NCI-H187 treated with DMSO at 0.1 percent for 48 hours (cell line): ENCODE measurements around the gene RBBP6.
"Not testable (repeated sequence)": the region's sequence is repeated elsewhere in the genome, so short reads cannot be mapped to it uniquely, and the experiment has no call there.

Experiments used
- DNase-seq: peaks from one replicate; lab custom pipeline; 2025; lab: John Stamatoyannopoulos, UW

The RBBP6 gene, protein sequence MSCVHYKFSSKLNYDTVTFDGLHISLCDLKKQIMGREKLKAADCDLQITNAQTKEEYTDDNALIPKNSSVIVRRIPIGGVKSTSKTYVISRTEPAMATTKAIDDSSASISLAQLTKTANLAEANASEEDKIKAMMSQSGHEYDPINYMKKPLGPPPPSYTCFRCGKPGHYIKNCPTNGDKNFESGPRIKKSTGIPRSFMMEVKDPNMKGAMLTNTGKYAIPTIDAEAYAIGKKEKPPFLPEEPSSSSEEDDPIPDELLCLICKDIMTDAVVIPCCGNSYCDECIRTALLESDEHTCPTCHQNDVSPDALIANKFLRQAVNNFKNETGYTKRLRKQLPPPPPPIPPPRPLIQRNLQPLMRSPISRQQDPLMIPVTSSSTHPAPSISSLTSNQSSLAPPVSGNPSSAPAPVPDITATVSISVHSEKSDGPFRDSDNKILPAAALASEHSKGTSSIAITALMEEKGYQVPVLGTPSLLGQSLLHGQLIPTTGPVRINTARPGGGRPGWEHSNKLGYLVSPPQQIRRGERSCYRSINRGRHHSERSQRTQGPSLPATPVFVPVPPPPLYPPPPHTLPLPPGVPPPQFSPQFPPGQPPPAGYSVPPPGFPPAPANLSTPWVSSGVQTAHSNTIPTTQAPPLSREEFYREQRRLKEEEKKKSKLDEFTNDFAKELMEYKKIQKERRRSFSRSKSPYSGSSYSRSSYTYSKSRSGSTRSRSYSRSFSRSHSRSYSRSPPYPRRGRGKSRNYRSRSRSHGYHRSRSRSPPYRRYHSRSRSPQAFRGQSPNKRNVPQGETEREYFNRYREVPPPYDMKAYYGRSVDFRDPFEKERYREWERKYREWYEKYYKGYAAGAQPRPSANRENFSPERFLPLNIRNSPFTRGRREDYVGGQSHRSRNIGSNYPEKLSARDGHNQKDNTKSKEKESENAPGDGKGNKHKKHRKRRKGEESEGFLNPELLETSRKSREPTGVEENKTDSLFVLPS (N-terminal part only)

DNA sequence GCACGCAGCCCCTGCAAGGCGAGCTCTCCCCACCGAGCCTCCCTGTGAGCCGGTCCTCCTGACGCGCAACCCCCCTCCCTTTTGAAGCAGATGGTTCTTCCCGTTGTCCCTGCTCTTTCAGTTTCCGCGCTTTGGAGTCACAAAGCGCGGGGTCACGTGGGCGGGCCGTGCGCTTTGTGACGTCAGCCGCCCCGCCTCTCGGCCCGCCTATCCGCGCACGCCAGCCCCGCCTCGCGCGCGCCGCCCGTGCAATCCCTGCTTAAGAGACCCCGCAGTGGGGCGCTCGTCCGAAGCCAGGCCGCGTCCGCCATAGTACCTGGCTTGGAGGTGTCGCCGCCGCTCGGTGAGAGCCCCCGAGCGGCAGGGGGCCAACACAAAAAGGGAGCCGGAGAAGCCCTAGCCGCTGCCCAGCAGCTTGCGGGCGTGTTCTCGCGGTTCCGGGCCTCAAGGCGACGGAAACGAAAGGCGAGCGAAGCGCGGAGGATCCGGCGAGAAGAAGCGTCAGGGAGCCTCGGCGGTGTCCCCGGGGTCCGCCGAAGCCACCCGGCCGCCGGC, at the start of gene RBBP6:
Gene RBBP6, plus strand, starts transcription at position 272 of the 555 bp plus-strand sequence. CDS start 1,061 bp downstream, outside the sequence.
- peak; percentile 60 for DNase-seq

DNA sequence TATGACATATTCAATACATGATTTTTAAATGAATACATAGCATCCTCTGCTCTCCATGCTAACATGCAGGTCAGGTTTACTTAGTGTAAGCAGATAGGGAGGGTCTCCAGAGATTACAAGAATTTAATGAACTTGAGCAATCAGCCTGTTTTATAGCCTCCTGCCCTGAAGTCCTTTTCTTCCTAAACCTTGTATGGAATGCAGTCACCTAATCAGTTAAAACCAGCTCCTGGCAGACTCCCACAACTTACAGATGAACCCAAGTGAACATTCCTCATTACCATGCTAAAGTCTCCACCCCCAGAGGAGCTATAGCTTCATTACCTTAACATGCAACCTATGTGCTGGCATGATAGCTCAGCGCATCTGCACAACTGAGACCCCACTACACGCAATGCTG, 48.5 kb upstream of the RBBP6 start:
- no peak for DNase-seq

DNA sequence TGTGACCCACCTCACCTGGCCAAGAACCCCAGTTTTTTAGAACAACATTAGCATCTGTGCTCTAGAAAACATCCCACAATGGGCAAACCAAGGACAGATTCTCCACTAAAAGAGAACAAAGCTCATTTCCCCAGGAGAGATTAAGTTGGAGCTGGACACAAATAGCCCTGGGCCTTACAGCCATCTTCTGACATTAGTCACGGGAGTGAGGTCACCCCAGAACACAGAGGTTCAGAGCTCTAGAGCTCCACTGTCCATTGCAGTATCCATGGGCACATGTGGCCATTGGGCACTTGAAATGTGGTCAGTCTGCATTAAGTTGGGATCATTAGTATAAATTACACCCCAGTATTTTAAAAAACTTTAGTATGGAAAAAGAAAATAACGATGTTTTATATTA, 47.6 kb upstream of the RBBP6 start:
- DNase-seq = no peak

DNA sequence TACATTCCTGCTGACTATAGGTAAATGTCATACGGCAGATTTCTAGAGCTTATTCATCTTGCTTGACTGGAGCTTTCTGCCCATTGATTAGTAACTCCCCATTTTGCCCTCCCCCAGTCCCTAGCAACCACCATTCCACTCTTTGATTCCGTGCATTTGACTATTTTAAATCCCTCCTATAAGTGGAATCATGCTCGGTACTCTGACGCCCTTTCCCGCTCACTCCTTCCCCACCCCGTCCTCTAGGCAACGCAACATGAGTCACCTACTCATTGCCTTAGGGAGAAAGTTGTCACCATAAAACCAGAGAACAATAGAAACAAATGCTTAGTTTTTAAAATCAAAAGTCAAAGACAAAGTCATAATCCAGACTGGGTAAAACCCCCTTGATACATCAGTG, 45.5 kb upstream of the RBBP6 start:
- DNase-seq = no peak

DNA sequence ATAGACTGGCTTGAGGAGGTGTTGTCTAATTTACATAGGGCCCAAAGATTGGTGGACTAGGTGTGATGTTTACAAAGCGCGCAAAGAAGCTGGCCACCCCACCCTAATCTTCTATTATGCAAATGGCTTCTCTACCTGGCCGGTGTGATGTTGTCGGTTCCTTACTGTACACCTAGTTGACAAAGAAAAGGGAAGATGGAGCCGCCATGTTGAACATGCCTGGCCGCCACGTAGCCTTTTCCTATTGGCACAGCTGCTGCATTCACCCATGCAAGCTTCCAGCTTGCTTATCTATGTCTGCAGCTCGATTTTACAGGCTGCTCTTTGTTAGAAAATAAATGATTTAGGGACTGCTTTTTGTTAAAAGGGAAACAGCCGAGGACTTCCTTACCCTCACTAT, 44.2 kb upstream of the RBBP6 start:
- not testable (repeated sequence) for DNase-seq

DNA sequence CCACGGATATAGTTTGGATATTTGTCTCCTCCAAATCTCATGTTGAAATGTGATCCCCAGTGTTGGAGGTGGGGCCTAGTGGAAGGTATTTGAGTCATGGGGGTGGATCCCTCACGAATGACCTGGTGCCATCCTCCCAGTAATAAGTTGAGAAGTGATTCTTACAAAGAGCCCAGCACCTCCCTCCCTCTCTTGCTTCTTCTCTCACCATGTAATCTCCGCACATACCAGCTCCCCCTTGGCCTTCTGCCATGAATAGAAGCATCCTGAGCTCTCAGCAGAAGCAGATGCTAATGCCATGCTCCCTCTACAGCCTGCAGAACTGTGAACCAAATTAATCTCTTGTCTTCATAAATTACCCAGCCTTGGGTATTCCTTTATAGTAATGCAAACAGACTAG, 41.9 kb upstream of the RBBP6 start:
- no peak for DNase-seq

DNA sequence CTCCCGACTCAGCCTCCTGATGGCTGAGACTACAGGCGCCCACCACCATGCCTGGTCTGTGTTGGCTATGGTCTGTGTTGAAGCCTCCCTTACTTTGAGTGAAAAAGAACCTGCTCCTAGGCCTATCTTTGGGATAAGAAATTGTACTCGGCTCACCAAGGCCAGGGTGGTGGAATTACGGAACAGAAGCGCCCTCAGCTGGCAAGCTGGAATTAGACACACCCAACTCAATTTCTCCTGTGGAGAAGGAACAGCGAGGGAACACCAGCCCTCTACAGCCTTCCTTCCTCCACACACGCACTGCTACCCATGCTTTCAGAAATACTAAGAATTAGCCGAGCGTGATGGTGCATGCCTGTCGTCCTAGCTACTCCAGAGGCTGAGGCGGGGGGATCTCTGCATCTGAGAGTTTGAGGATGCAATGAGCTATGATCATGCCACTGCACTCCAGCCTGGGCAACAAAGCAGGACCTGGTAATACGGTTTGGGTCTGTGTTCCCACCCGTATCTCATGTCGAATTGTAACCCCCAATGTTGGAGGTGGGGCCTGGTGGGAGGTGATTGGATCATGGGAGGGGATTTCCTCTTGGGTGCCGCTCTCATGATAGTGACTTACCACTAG, 40.1 kb upstream of the RBBP6 start:
- no peak for DNase-seq

DNA sequence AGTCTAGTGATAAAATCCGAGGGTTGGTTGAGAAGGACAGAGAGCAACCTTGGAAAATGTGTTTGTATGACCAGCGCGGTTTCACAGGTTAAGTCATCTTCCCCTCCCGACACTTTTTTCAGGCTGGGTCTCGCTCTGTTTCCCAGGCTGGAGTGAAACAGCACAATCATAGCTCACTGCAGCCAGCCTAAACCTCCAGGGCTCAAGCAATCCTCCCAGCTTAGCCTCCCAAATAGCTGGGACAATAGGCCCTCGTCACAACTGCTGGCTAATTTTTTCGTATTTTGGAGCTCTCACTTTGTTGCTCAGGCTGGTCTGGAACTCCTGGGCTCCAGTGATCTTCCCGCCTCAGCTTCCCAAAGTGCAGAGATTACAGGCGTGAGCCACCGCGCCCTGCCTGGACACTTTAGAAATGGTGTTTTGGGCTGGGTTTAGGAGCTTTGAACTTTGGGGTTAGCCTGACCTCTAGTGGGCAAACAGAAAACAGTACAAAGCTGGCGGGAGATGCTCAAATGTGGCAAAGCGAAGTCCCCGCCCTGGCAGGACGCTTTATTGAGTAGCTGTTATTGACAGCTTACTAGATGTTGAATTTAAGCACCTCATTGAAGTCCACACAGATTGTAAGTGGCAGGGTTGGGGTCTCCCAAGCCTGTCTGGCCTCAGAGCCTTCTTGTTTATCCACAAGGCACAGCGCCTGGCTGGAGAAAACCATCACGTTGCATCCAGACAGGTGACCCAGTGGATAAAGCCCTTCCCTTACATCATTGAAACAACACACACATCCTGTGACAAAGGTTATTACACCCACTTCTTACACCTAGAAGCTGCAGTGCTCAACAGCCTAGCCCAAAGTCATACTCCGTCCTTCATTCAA, 34.7 kb upstream of the RBBP6 start:
- no peak for DNase-seq

DNA sequence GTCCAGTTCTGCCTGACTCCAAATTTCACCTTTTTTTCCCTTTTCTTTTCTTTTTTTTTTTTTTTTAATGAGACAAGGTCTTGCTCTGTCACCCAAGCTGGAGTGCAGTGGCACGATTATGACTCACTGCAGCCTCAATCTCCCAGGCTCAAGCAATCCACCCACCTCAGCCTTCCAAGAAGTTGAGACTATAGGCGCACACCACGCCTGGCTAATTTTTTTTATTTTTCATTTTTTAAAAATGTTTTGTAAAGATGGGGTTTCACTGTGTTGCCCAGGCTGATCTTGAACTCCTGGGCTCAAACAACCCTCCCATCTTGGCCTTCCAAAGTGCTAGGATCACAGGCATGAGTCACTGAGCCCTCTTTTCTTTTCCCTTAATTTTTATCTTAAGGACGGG, 33.4 kb upstream of the RBBP6 start:
- DNase-seq = no peak

DNA sequence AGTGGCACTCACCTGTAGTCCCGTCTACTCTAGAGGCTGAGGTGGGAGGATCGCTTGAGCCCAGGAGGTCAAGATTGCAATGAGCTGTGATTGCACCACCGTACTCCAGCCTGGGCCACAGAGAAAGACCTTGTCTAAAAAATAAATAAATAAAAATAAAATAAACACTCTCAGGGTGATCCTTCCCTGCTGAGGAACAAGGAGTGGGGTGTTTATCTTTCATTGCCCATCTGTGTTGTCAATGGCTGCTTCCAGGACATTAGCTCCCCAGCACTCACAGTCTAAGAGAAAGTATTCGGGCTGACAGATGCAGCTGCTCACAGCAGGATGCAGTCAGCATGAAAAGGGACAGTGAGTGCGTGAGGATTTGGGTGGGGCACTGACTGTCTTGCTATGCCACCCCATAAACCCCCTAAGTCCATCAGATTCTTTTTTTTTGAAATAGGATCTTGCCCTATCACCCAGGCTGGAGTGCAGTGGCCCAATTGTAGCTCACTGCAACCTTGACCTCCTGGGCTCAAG, 31.3 kb upstream of the RBBP6 start:
- no peak for DNase-seq

DNA sequence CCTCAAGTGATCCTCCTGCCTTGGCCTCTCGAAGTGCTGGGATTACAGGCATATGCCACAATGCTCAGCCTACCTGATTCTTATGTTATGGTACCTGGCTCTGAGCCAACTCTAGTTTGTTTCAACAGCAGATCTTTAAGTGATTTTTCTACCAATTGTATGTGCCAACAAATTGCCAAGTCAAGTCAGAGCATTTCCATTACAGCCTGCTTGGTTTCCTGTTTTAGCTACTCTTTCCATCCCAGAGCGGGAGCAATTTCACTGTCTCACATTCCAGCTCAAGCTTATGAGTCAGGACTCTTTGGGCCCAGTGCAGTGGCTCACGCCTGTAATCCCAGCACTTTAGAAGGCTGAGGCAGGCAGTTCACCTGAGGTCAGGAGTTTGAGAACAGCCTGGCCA, 30.8 kb upstream of the RBBP6 start:
- no peak for DNase-seq

DNA sequence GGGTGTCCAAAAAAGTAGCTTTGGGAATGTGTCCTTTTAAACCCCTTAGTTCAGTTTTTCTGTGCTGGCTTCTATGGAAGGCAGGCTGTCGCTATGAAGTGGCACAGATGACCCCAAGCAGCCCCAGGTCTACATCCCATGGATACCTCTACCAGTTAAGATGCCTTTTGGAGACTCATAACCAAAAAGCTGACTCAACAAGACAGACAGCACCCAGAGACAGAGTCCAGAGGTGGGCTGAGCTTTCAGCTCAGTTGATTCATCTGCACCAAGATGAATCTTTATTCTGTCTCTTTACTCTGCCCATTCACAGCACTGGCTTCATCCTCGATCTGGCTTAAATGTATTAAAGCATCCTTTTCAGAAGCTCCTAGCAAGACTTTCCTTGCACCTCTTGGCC, 29.8 kb upstream of the RBBP6 start:
- DNase-seq = no peak

DNA sequence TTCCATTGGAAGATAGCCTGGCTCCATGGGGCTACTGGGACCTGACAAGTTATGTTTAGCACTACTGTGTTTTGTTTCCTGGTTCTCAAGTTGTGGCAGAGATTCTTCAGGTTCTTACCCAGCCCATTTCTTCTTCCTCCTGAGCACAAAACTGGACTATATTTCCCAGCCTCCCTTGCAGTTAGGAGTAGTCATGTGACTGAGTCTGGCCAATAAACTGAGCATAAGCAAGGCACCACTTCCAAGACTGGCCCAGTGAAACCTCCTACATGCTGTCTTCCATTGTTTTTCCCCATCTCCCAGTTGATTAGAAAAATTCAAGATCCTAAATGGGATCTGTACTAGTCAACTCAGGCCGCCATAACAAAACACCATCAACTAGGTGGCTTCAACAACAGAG, 28.2 kb upstream of the RBBP6 start:
- DNase-seq = no peak

DNA sequence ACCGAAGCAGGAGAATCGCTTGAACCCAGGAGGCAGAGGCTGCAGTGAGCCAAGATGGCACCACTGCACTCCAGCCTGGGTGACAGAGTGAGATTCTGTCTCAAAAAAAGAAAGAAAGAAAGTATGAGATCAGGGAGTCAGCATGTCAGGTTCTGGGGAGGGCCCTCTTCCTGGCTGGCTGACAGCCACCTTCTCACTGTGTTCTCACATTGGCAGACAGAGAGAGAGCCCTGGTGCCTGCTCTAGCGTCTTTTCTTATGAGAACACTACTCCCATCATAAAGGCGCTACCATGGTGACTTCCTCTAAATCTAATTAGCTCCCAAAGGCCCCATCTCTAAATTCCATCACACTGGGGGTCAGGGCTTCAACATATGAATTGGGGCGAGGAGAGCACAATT, 27.6 kb upstream of the RBBP6 start:
- DNase-seq = no peak

DNA sequence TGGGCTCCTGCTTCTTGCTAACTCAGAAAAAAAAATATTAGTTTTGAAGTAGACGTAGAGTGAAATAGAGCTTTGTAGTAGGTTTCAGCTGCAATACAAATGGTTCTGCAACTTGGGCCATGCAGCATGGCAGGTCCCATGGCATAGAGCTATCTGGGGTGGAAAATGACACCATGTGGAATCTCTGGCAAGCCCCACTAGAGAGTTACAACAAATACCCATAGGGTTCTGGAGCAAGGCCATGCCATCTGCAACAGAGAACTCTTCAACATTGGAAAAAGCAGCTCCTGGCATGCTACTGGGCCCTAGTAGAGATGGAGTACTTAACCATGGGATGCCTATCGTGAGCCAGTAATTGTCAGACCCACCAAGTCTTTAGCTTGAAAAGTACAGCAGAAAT, 25.3 kb upstream of the RBBP6 start:
- DNase-seq = no peak

DNA sequence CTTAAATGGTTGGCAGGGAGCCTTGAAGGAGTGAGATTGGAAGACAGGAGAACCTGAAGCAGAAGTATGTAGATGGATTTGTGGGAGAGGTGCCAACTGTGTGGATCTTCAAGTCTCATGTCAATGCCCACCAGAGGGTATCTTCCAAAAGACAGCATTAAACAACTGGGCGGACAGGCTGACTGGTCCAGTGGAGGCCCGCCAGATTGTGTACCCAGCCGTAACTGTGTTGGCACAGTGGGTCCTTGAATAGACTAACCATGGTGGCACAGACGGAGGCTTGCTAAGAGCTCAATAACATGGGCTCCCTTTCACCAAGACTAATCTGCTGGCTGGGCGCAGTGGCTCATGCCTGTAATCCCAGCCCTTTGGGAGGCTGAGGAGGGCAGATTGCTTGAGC, 24.2 kb upstream of the RBBP6 start:
- no peak for DNase-seq

DNA sequence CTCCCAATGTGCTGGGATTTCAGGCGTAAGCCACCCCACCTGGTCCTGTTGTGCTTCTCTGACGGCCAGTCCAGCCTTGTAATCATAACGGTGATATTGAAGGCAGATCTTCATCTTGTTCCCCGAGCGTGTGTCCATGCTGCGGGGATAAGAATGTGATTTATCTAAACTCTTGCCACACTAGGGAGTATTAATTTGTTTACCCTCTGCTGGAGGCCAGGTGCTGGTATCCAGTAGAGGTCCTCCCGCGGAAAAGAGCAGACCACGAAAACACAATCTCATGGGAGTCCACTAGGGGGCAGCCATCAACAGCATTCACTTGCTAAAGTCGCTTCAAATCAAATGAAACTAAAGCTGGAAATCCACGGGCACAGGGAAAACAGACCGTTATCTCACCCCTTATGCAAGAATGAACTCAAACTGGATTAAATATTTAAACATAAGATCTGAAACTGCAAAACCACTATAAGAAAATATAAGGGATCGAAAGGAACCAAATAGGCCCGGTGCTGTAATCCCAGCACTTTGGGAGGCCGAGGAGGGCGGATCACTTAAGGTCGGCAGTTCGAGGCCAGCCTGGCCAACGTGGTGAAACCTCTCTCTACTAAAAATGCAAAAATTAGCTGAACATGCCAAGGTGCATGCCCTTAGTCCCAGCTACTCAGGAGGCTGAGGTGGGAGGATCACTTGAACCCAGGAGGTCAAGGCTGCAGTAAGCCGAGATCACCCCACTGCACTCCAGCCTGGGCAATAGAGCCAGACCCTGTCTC, 22.3 kb upstream of the RBBP6 start:
- DNase-seq = no peak

DNA sequence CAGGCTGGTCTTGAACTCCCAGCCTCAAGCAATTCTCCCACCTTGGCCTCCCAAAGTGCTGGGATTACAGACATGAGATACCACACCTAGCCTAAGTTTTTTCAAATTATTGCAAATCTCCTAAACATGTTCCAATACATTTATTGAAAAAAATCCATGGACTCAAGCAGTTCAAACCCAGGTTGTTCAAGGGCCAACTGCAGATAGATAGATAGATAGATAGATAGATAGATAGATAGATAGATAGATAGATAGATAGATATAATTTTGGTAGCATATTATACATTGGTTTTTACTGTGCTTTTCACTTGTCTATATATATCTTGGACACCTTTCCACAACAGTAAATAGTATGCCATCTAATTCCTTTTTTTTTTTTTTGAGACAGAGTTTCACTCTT, 20.9 kb upstream of the RBBP6 start:
- DNase-seq = no peak

DNA sequence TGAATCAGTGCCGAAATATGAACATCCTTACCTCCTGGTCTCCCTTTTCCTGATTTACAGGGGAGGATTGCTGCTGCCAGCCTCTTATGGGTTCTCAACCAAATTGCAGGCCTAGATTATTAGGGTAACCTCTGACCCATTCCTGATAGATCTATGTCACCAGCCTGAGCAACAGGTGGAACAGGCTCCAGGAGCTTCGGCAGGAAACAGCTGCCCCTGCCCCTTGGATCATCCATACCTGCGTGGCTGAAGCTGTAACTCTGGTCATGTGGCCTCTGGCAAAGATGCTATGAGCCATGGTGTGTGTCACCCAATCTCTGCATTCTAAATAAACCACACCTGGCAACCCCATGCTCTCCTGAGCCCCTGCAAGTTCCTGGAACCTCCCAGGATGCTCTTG, 18.4 kb upstream of the RBBP6 start:
- DNase-seq = no peak

DNA sequence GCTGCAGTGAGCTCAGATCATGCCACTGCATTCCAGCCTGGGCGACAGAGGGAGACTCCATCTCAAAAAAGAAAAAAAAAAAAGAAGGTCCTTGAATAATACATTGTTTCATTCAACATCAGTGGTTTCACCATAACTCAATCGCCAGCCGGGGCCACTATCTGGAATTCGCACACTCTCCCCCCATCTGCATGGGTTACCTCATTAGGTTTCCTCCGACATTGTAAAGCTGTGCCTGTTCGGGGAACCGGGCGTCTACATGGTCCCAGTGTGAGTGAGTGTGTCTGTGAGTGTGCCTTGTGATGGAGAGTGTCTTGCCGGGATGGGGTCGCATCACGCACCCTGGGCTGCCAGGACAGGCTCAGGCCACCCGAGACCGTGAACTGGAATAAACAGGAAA, 16.6 kb upstream of the RBBP6 start:
- no peak for DNase-seq
